Endothelial cell of umbilical vein (primary cell): ENCODE data around the gene NINL. TPM values are rescaled to one million over a fixed set of nuclear protein-coding genes. Genes with fewer than 3 reads are reported as not detected.

Source experiments
- BruUV-seq: library from RNA; stranded (reverse); fragments of 400-500 nt; replicated peaks from 2 replicates; lab custom pipeline; 2021; lab: Mats Ljungman, UMichigan
- CTCF ChIA-PET: fragments of 300-600, 350-600 bp; sonication (Branson Sonifier 250); formaldehyde crosslinking; loops from one replicate; lab custom pipeline; 2021; ENCODE audit warnings: antibody characterized with exemption, inconsistent platforms; lab: Charles Lee
- POLR2A ChIA-PET: fragments of 300-600, 350-600 bp; sonication (Branson Sonifier 250); formaldehyde crosslinking; loops from one replicate; lab custom pipeline; 2021; ENCODE audit warnings: antibody characterized with exemption, inconsistent platforms; lab: Charles Lee
- DNase-seq: peaks from one replicate; pipeline ENCODE4 v3.0.0-alpha.2; 2011; ENCODE audit warnings: low read depth, low spot score
- FAIRE-seq: peaks from 2 replicates; lab custom pipeline; 2011; peaks lifted over from hg19 to GRCh38; lab: Jason Lieb, UNC
- H2AFZ ChIP-seq: 2 replicates; pipeline ENCODE4 v1.6.0; 2012; ENCODE audit warnings: low read depth, low read length, control low read depth, inconsistent platforms
- H3K27ac ChIP-seq: 2 replicates; pipeline ENCODE4 v1.5.1; 2011; ENCODE audit warnings: low read depth, mild to moderate bottlenecking, control low read depth, low read length, moderate library complexity; ENCODE audit not compliant: insufficient read depth
- H3K27me3 ChIP-seq, 2 experiments: 2 replicates each; pipeline versions ENCODE4 v1.6.0 to v1.6.1; 2011; ENCODE audit warnings: low read length in 2 of 2, mixed read lengths in 1 of 2; ENCODE audit not compliant: control insufficient read depth in 2 of 2, insufficient read depth in 2 of 2
- H3K36me3 ChIP-seq, 2 experiments: 2 replicates in 1 of 2; 3 replicates in 1 of 2; pipeline ENCODE4 v1.5.1; 2011; ENCODE audit warnings: low read length in 2 of 2, mild to moderate bottlenecking in 1 of 2, moderate library complexity in 1 of 2; ENCODE audit not compliant: control insufficient read depth in 2 of 2, insufficient read depth in 2 of 2; ENCODE audit errors: extremely low read depth in 1 of 2
- H3K4me1 ChIP-seq: 3 replicates; pipeline ENCODE4 v1.5.1; 2011; ENCODE audit warnings: mild to moderate bottlenecking, low read length; ENCODE audit not compliant: control insufficient read depth, insufficient read depth; ENCODE audit errors: extremely low read depth
- H3K4me2 ChIP-seq: 2 replicates; pipeline ENCODE4 v1.6.1; 2011; ENCODE audit warnings: low read length, control low read depth, mixed read lengths; ENCODE audit not compliant: insufficient read depth
- H3K4me3 ChIP-seq, 3 experiments: fragments of 200-600 bp in 1 of 3; sonication (generic), shearing (Covaris generic) in 1 of 3; replicated peaks in 1 of 3; 2 replicates each; pipeline ENCODE4 v1.5.1; 2011 to 2016; ENCODE audit warnings: control low read depth in 3 of 3, low read length in 3 of 3, mild to moderate bottlenecking in 2 of 3, inconsistent platforms in 1 of 3, low read depth in 1 of 3, moderate library complexity in 1 of 3; ENCODE audit not compliant: insufficient read depth in 1 of 3
- H3K79me2 ChIP-seq: 2 replicates; pipeline ENCODE4 v1.6.0; 2012; ENCODE audit warnings: low read length, inconsistent platforms; ENCODE audit not compliant: control insufficient read depth, insufficient read depth
- H3K9ac ChIP-seq: replicated peaks from 2 replicates; pipeline ENCODE3; 2011; ENCODE audit warnings: low read length, control low read depth; ENCODE audit not compliant: insufficient read depth; ENCODE audit errors: extremely low read depth
- H3K9me1 ChIP-seq: replicated peaks from 3 replicates; pipeline ENCODE4 v1.6.0; 2011; ENCODE audit warnings: mild to moderate bottlenecking, low read length; ENCODE audit not compliant: control insufficient read depth, insufficient read depth; ENCODE audit errors: extremely low read depth
- H3K9me3 ChIP-seq: replicated peaks from 2 replicates; pipeline ENCODE4 v1.5.1; 2012; ENCODE audit warnings: low read length, inconsistent platforms; ENCODE audit not compliant: control insufficient read depth, insufficient read depth
- H4K20me1 ChIP-seq: replicated peaks from 2 replicates; pipeline ENCODE3; 2011; ENCODE audit warnings: mild to moderate bottlenecking, low read length; ENCODE audit not compliant: control insufficient read depth, insufficient read depth; ENCODE audit errors: extremely low read depth
- CTCF ChIP-seq, 2 donors: IDR thresholded peaks; 1 replicate in 1 of 2; 2 replicates in 1 of 2; pipeline ENCODE4 v1.5.1; 2011; ENCODE audit warnings: low read length in 2 of 2, mild to moderate bottlenecking in 2 of 2, moderate library complexity in 2 of 2, control low read depth in 1 of 2, inconsistent platforms in 1 of 2, low read depth in 1 of 2; ENCODE audit not compliant: insufficient read depth in 1 of 2; ENCODE audit errors: extremely low read depth in 1 of 2
- EZH2 ChIP-seq: IDR thresholded peaks from 2 replicates; pipeline ENCODE4 v1.6.1; 2012; ENCODE audit warnings: borderline replicate concordance, low read depth, mild to moderate bottlenecking, moderate library complexity, low read length, inconsistent platforms; ENCODE audit not compliant: severe bottlenecking
- FOS ChIP-seq: IDR thresholded peaks from 2 replicates; pipeline ENCODE4 v1.6.1; 2011; ENCODE audit warnings: mild to moderate bottlenecking, low read length, moderate library complexity, borderline replicate concordance; ENCODE audit not compliant: insufficient read depth
- GATA2 ChIP-seq: IDR thresholded peaks from 2 replicates; pipeline ENCODE4 v1.7.0; 2011; ENCODE audit warnings: low read depth, mild to moderate bottlenecking, moderate library complexity, mixed read lengths, low read length; ENCODE audit not compliant: insufficient read length, insufficient read depth
- JUN ChIP-seq: IDR thresholded peaks from 2 replicates; pipeline ENCODE4 v1.6.1; 2011; ENCODE audit warnings: borderline replicate concordance, low read depth; ENCODE audit not compliant: insufficient read length, insufficient read depth
- MYC ChIP-seq: IDR thresholded peaks from one replicate; pipeline ENCODE4 v1.6.1; 2011; ENCODE audit warnings: mild to moderate bottlenecking, low read depth, low read length
- POLR2A ChIP-seq: IDR thresholded peaks from 2 replicates; pipeline ENCODE4 v1.6.1; 2012; ENCODE audit warnings: low read depth, mild to moderate bottlenecking, control low read depth, low read length
- POLR2AphosphoS5 ChIP-seq: IDR thresholded peaks from 2 replicates; pipeline ENCODE4 v1.6.1; 2012; ENCODE audit warnings: low read depth, mild to moderate bottlenecking, control low read depth, low read length, moderate library complexity; ENCODE audit not compliant: insufficient read depth
- dilution Hi-C: fragments of 300-500 bp; cut with MboI; formaldehyde crosslinking; loops from one replicate; pipeline ENCODE4 v1.15.0; 2019; ENCODE audit warnings: low sequenced_read_pairs; ENCODE audit not compliant: extremely low pct_ligation_motif_present
- intact Hi-C: fragments of 100-400 bp; cut with micrococcal nuclease; formaldehyde crosslinking; loops from one replicate; pipeline ENCODE4 v1.10.0; 2022
- polyA plus RNA-seq, 4 experiments: library from polyadenylated mRNA; depleted of rRNA in 3 of 4; stranded (reverse) in 3 of 4; unstranded in 1 of 4; fragments of >200 nt; gene quantifications; 2 replicates each; pipeline versions ENCODE4 v1.2.1 to v1.2.3, GENCODE V29; 2011 to 2012; ENCODE audit warnings: missing spikeins in 1 of 4
- total RNA-seq: library from RNA; stranded (reverse); gene quantifications from 2 replicates; pipeline ENCODE4 v1.2.3, GENCODE V29; 2021
- TF ChIP-seq, protein P1 (sequence below): IDR thresholded peaks from 2 replicates; pipeline ENCODE4 v1.6.1; 2011; ENCODE audit not compliant: insufficient read depth, insufficient read length

The NINL gene
- total and polyA plus RNA-seq, 2 donors (not counting 3 experiments of a cell fraction or from before 2014, with no cell fraction given), result 13.2 to 25.5 TPM

- dilution Hi-C loops (no loop called here), intact Hi-C loops (no loop called here)
- no peak for DNase-seq
- Histone ChIP-seq H3K79me2 (peaks cover 9% of the 10 kb centered on the region), H2AFZ (no peak overlapping the region), H3K27me3 (no peaks in the 10 kb centered on the region), H4K20me1 (peaks cover 2% of the 10 kb centered on the region), H3K36me3 (peaks cover 0 to 3% of the 10 kb centered on the region in 2 experiments), H3K9me1 (no peaks in the 10 kb centered on the region), H3K9ac (no peak overlapping the region), H3K4me3 (no peak overlapping the region), H3K27ac (no peak overlapping the region), H3K4me1 (no peaks in the 10 kb centered on the region), H3K4me2 (no peak overlapping the region), H3K9me3 (no peaks in the 10 kb centered on the region)
- TF ChIP-seq CTCF (IDR thresholded peaks at IDR 0.05; ENCODE audit: extremely low read depth in 1 of 2, insufficient read depth in 1 of 2, low read depth in 1 of 2, low read length in 2 of 2) (no peak), POLR2A (no peak), MYC (no peak), GATA2 (no peak), JUN (no peak), POLR2AphosphoS5 (no peak), FOS (no peak), EZH2 (no peak)
- TF ChIP-seq, protein P1, sequence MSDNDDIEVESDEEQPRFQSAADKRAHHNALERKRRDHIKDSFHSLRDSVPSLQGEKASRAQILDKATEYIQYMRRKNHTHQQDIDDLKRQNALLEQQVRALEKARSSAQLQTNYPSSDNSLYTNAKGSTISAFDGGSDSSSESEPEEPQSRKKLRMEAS, result no peak
- no peak for FAIRE-seq
- ChIA-PET CTCF (no interaction called here), POLR2A (no interaction called here)
- no TSS peak for BruUV-seq
Measured at GRCh38 chr20:25608774-25609173, 23.4 kb upstream of the NINL start.
